ENCODE measurements around the gene TGFBR3. TPM values are rescaled to one million over a fixed set of nuclear protein-coding genes. Genes with fewer than 3 reads are reported as not detected.

Gene TGFBR3
- total and polyA plus RNA-seq, 2 of the 8 experiments (the other 6 are each of a cell fraction or from before 2014, with no cell fraction given) = 2.0 to 6.1 TPM

- Histone ChIP-seq H3K79me1 (ENCODE audit: low read depth, low read length) (no peaks in the 10 kb centered on the region), H3K36me3 (ENCODE audit: control insufficient read depth in 2 of 4, insufficient read depth in 4 of 4, low read length in 3 of 4) (no peaks in the 10 kb centered on the region), H4K91ac (replicated peaks; ENCODE audit: insufficient read length, low read length) (no peak overlapping the region), H4K8ac (ENCODE audit: extremely low read depth, insufficient read depth, low read length) (no peak overlapping the region), H4K5ac (ENCODE audit: insufficient read length, low read depth, low read length) (no peak overlapping the region), H3K4me2 (ENCODE audit: insufficient read depth in 1 of 2, low read depth in 2 of 2, low read length in 2 of 2) (no peak overlapping the region), H2BK120ac (replicated peaks; ENCODE audit: low read depth, low read length) (no peak overlapping the region), H3K23me2 (ENCODE audit: low read depth, low read length) (no peaks in the 10 kb centered on the region), H3K9me3 (ENCODE audit: insufficient read depth in 2 of 2, low read depth in 1 of 2, low read length in 1 of 2) (no peaks in the 10 kb centered on the region), H2BK12ac (ENCODE audit: low read depth, low read length) (no peak overlapping the region), H3K23ac (ENCODE audit: insufficient read length) (no peak overlapping the region), H3K14ac (ENCODE audit: insufficient read length) (no peak overlapping the region), H2AFZ (ENCODE audit: low read length) (no peak overlapping the region), H3K27ac (ENCODE audit: low read depth, low read length) (no peak overlapping the region), H3K9ac (replicated peaks in 1 of 4; ENCODE audit: extremely low read depth in 1 of 4, low read depth in 3 of 4, low read length in 3 of 4) (no peak overlapping the region), H3K56ac (replicated peaks; ENCODE audit: insufficient read length, low read depth, low read length) (no peak overlapping the region), H3K4me1 (replicated peaks in 1 of 4; ENCODE audit: control insufficient read depth in 3 of 4, insufficient read depth in 4 of 4, low read length in 3 of 4) (no peaks in the 10 kb centered on the region), H2BK20ac (ENCODE audit: low read length) (no peak overlapping the region), H3K27me3 (replicated peaks in 1 of 4; ENCODE audit: control insufficient read depth in 3 of 4, extremely low read depth in 1 of 4, insufficient read depth in 3 of 4, low read length in 3 of 4) (no peaks in the 10 kb centered on the region), H4K20me1 (replicated peaks in 1 of 2; ENCODE audit: control insufficient read depth in 1 of 2, insufficient read depth in 2 of 2, low read length in 2 of 2) (no peaks in the 10 kb centered on the region), H3K18ac (ENCODE audit: extremely low read depth, low read length) (no peak overlapping the region), H2BK15ac (ENCODE audit: low read length) (no peak overlapping the region), H2AK5ac (ENCODE audit: low read depth, low read length) (no peak overlapping the region), H3K4ac (replicated peaks; ENCODE audit: insufficient read length, low read depth, low read length) (no peak overlapping the region), H3K4me3 (ENCODE audit: extremely low read depth in 1 of 4, insufficient read depth in 2 of 4, low read depth in 3 of 4, low read length in 4 of 4) (no peak overlapping the region), H3K79me2 (ENCODE audit: control insufficient read depth in 1 of 2, insufficient read depth in 2 of 2, low read length in 2 of 2) (no peaks in the 10 kb centered on the region), H2BK5ac (ENCODE audit: low read depth, low read length) (no peak overlapping the region)
- no peak for TF ChIP-seq E2F6 (IDR thresholded peaks at IDR 0.05)
- no peak for TF ChIP-seq RBBP5 (IDR thresholded peaks at IDR 0.05; ENCODE audit: borderline replicate concordance, low read depth, low read length)
- TF ChIP-seq PHF8 (conservative IDR thresholded peaks at IDR 0.05; ENCODE audit: low read depth, low read length) = no peak
- no peak for TF ChIP-seq CHD2 (IDR thresholded peaks at IDR 0.05; ENCODE audit: low read length)
- TF ChIP-seq JUND (IDR thresholded peaks at IDR 0.05; ENCODE audit: low read length) = no peak
- TF ChIP-seq GTF2F1 (IDR thresholded peaks at IDR 0.05; ENCODE audit: borderline replicate concordance, low read depth, low read length) = no peak
- TF ChIP-seq MAFK (IDR thresholded peaks at IDR 0.05; ENCODE audit: low read depth, low read length) = no peak
- no peak for TF ChIP-seq KDM1A (IDR thresholded peaks at IDR 0.05; ENCODE audit: borderline replicate concordance, low read length)
- TF ChIP-seq ZNF274 (IDR thresholded peaks at IDR 0.05; ENCODE audit: borderline replicate concordance, extremely low read depth, low read length) = no peak
- TF ChIP-seq SP4 (IDR thresholded peaks at IDR 0.05; ENCODE audit: low read length) = no peak
- TF ChIP-seq RAD21 (IDR thresholded peaks at IDR 0.05 in 1 of 2, conservative IDR thresholded peaks at IDR 0.05 in 1 of 2; ENCODE audit: low read depth in 2 of 2, low read length in 2 of 2) = no peak
- no peak for TF ChIP-seq TCF12 (IDR thresholded peaks at IDR 0.05; ENCODE audit: low read depth, low read length)
- no peak for TF ChIP-seq SP1 (IDR thresholded peaks at IDR 0.05; ENCODE audit: low read depth, low read length)
- no peak for TF ChIP-seq TAF7 (optimal IDR thresholded peaks at IDR 0.05; ENCODE audit: borderline replicate concordance, low read depth, low read length)
- no peak for TF ChIP-seq CEBPB (IDR thresholded peaks at IDR 0.05; ENCODE audit: low read depth, low read length)
- 93% methylated on average over 4 of the region's 4 CpGs; no CpG with 5 or more reads in 1 of the 2 experiments for WGBS, 2 experiments (ENCODE audit: extremely low coverage in 1 of 2, insufficient coverage in 1 of 2, insufficient read length in 1 of 2, insufficient replicate concordance in 2 of 2, low coverage in 1 of 2, low lambda C conversion rate in 2 of 2, missing lambda C conversion rate in 1 of 2)
- FAIRE-seq = no peak
- POLR2A ChIA-PET (ENCODE audit: partially characterized antibody) = no interaction called here
- no peak for DNase-seq (ENCODE audit: low read depth in 1 of 2, low spot score in 2 of 2)
- CTCF ChIA-PET (ENCODE audit: partially characterized antibody) = interaction anchor here (1.1 kb wide), 2 partner anchors 118 to 181 kb away, joined by 3 to 5 read pairs; no protein-coding TSS in a partner anchor
These were observed 148.3 kb downstream of the TGFBR3 start for GRCh38 chr1:91737650-91738049.

Measured in H1 (cell line).